C4-2B (cell line): Measurements from ENCODE around the gene TRIM49B.
A peak's percentile ranks its signal among the peaks of the same experiment; 100 is the strongest.
"Not testable (repeated sequence)": the region's sequence is repeated elsewhere in the genome, so short reads cannot be mapped to it uniquely, and the experiment has no call there.

ENCODE experiments used
- H3K27ac ChIP-seq: fragments of 450-650 bp; 2 replicates; pipeline ENCODE4 v1.5.1; 2017
- TF ChIP-seq, protein P1 (sequence below): fragments of 450-650 bp; conservative IDR thresholded peaks from 2 replicates; pipeline ENCODE4 v1.5.1; 2017; ENCODE audit warnings: mild to moderate bottlenecking

Gene TRIM49B, protein sequence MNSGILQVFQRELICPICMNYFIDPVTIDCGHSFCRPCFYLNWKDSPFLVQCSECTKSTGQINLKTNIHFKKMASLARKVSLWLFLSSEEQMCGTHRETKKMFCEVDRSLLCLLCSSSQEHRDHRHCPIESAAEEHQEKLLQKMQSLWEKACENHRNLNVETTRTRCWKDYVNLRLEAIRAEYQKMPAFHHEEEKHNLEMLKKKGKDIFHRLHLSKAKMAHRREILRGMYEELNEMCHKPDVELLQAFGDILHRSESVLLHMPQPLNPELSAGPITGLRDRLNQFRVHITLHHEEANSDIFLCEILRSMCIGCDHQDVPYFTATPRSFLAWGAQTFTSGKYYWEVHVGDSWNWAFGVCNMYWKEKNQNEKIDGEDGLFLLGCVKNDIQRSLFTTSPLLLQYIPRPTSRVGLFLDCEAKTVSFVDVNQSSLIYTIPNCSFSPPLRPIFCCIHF

DNA sequence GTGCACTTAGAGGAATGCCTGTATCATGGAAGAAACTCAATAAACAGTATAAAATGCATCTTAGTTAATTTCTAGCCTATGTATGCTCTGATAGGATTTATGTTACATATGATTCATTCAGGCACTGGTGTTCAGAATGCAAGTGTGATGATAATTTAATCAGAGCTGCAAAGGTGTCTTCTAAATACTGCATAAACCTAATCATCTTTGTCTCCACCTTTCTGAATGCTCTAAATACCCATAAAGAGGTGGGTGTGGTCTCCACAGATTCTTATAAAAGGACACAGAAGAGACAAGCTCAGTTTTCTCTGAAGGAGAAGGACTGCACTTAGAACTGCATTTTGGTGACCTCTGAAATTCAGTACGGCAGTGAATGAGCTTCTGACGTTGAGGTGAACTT lies at the start of gene TRIM49B:
TRIM49B (plus strand) TSS at position 301 of the 400 bp plus-strand sequence. CDS start 2,777 bp downstream, outside the sequence.
- H3K27ac ChIP-seq = not testable (repeated sequence)

DNA sequence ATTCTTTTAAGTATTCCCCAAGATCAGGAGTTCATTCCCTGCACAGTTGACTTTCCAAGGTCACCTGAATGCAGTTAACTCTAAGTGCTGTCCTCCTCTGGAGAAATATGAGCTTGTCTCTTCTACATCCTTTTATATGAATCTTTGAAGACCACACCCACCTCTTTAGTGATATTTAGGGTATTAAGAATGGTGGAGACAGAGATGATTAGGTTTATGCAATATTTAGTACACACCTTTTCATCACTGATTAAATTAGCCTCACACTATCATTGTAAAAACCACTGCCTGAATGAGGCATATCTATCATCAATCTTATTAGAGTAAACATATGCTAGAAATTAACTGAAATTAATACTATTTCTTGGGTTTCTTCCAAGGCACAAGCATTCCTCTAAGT lies 44.8 kb upstream of the TRIM49B start, which contains the start of gene TRIM51G:
TRIM51G (minus strand) TSS at position 101 of the 400 bp plus-strand sequence. CDS start 2,190 bp downstream, outside the sequence.
- H3K27ac ChIP-seq = not testable (repeated sequence)

DNA sequence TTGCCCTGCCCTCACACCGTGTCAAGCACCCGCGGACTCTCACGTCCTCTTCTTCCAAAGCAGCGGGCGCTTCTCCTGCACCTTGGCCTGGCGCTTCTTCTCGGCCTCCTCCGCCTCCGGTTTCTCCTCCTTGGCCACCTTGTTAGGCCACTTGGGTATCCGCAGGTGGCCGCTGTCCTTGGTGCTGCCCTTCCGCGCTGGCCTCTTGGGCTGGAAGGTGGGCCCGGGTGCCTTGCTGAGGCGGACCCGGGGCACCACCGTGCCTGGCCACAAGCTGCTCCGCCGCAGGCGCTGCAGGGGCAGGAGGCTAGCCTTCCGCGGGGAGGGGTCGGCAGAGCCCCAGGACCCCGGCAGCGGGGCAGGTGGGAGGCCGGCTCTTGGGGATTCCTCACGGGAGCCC lies 19.6 kb downstream of the TRIM49B start:
- H3K27ac ChIP-seq = not testable (repeated sequence)

DNA sequence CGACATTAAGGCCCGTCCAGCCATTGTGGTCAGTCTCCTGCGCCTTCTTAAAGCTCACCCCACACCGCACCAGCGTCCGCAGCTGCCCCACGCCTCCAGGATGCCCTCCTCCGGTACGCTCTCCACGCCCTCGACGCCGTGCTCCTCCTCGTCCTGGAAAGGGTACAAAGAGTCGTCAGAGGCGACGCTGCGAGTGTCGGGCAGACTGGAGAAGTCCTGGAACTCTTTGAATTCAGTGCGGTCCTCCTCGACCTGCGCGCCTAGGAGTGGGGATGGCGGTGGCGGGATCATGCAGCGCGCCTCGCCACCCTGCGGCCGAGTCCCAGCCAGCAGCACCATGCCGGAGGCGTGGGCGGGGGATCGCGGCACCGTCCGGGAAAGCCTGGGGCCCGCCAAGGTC lies 21.2 kb downstream of the TRIM49B start:
- TF ChIP-seq, protein P1, sequence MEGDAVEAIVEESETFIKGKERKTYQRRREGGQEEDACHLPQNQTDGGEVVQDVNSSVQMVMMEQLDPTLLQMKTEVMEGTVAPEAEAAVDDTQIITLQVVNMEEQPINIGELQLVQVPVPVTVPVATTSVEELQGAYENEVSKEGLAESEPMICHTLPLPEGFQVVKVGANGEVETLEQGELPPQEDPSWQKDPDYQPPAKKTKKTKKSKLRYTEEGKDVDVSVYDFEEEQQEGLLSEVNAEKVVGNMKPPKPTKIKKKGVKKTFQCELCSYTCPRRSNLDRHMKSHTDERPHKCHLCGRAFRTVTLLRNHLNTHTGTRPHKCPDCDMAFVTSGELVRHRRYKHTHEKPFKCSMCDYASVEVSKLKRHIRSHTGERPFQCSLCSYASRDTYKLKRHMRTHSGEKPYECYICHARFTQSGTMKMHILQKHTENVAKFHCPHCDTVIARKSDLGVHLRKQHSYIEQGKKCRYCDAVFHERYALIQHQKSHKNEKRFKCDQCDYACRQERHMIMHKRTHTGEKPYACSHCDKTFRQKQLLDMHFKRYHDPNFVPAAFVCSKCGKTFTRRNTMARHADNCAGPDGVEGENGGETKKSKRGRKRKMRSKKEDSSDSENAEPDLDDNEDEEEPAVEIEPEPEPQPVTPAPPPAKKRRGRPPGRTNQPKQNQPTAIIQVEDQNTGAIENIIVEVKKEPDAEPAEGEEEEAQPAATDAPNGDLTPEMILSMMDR = peak; percentile 20; the same call in 1 of the 2 replicates
- H3K27ac ChIP-seq = not testable (repeated sequence)

DNA sequence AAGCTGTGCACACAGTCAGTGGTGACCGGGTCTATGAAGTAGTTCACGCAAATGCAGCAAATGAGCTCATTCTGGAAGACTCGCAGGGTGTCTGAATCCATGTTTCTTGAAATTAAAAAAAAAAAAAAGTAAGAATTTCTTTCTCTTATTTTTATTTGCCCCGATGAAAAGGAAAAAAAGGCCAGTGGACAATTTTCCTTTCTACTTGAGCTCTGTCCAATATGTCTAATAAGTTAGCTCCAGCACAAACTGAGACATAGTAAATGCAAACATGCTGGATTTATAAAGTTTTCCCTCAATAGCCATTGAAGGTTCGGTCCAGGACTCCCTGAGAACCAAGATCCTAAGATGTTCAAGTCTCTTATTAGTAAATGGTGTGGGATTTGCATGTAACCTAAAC lies 30.4 kb downstream of the TRIM49B start, which contains the start of gene TRIM64C:
TRIM64C (minus strand) TSS at position 101 of the 400 bp plus-strand sequence; CDS start at position 101, 0 bp downstream.
- H3K27ac ChIP-seq = not testable (repeated sequence)

DNA sequence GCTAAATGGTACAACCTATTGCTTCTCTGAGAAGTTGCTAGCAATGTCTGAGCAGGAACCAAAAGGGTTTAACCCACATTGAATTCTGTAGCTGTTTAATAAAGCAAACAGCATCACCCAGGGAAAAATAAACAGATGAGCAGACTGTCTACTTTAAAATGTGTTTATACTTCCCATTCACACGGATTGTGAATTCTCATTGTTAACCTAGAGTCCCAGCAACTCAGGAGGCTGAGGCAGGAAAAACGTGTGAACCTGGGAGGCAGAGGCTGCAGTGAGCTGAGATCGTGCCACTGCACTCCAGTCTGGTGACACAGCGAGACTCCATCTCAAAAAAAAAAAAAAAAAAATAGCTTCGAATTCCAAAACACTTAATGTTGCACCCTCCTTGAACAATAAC lies 41.3 kb downstream of the TRIM49B start:
- H3K27ac ChIP-seq = not testable (repeated sequence)
